Germinal center (tissue), 1 donor: ENCODE results near the gene MARCOL.

ENCODE experiments used
- DNase-seq: peaks from one replicate; pipeline ENCODE4 v3.0.0; 2012; ENCODE audit warnings: mixed read lengths, low spot score

Gene MARCOL

GRCh38 chr5:148238418-148238794, at the start of gene MARCOL:
TSS of gene MARCOL (plus strand) at chr5:148238525. CDS start at chr5:148238598, 73 bp downstream.
- DNase-seq, result no peak

DNA sequence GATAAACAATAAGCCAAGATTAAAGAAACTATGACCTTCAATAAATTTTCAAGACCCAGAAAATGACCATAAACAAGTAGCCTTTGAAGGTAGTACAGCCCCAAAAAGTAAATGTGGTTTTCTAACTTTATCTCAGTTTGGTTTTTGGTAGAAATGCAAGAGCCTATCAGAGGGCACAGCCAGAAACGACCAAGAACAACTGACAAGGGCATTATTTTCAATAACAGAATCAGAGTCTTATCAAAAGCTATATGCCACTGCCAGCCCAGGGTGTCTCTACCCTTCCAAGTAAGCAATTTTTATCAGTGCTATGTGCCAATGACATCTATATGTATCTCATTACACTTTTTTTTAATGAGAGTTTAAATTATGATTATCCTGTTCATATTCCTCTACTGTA, 47.3 kb upstream of the MARCOL start:
- no peak for DNase-seq

DNA sequence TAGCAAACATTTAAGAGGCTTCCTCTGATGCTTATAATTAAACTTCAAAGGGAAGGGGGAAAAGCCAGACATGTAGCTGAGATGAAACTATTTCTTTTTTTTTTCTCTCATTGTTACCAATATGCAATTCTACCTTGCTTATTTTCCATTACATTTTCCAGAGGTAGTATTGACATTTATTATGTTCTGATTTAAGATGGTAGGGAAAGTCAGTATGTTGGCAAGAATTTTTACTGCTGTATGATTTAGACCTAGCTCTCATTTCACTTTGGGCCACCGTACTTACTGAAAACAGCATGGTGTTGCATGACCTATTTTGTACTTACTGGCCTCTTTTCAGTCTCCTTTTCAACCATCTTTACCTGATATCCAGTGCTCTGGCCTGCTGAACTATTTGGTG, 45.1 kb upstream of the MARCOL start:
- no peak for DNase-seq

DNA sequence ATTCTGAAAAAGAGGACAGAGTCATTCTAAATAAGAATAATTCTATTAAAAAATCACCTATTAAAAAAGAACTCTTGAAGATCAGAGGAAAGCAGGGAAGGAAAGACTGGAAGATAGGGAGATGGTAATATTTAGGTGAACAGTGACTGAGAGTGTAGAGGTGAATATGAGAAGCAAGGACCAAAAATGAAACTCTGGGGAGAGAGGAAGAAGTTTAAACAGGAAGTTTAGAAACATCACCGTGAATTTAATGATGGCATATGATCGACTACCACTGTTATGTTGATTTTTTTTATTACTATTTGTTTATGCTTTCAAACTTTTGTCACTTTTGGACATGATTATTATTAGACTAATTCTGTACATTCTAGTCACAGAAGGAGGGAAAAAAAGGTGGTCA, 37.2 kb upstream of the MARCOL start:
- DNase-seq, result no peak

DNA sequence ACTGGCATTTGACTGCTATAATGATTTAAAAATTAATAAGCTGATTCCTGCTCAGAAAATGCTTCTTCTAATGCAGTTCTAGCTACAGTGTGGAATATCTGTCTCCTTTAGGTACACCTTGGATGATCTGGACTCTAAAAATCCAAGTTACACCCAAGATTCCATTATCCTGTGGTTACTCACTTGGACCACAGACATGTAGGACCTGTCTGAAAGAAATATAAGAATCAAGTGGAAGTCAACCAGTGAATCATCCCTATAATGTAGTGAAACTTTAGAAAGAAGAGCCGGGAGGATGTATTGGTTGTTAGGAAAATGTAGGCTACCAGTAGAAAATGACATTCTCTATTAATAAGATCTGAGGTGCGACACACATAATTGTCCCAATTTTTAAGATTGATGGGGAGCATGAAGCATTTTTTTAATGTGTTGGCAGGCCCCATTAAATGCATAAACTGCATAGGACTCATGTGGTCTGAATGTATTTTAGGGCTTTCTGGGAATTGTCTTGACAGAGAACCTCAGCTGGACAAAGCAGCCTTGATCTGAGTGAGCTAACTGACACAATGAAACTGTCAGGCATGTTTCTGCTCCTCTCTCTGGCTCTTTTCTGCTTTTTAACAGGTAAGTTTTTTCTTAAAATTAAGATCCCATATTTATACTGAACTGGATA, 35.7 kb upstream of the MARCOL start, which contains the start of gene SPINK6:
Gene SPINK6 (plus strand): TSS at position 512 of the 673 bp plus-strand sequence. CDS start 55 bp downstream, at position 567.
- DNase-seq, result no peak

DNA sequence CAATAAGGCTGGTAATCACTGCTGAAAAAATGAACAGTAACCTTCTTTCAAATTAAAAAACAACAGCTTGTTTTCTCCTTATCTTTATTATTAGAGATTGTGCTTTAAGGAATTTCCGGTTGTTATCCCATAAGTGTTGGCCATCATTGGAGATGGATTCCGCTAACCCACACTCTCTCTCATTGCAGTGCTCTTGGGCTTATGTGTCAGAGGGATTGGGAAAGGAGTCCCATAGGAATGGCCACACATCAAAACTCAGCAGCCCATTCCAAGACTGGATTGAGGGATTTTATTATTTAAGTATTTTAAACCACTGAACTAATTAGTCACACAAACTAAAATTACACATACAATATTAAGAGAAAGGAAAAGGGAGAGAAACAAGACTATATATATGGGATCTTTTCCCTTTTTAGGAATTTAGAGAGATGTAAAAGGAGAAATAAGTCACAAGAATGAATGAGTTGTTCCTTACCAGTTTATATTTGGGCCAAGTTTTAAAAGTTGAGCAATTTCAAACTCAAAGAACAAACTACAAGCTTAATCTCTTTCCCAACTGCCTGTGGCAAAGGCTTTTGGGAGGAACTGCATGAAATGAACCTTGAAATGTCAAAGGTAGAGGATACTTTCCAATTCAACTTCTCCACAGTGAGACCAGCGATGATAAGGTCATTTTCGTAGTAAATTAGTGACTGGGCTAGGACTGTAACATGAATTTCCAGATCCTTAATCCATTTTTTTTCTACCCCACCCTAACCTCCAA, 33.1 kb upstream of the MARCOL start:
- no peak for DNase-seq

GRCh38 chr5:148205865-148206264, 32.5 kb upstream of the MARCOL start:
- DNase-seq, result no peak

DNA sequence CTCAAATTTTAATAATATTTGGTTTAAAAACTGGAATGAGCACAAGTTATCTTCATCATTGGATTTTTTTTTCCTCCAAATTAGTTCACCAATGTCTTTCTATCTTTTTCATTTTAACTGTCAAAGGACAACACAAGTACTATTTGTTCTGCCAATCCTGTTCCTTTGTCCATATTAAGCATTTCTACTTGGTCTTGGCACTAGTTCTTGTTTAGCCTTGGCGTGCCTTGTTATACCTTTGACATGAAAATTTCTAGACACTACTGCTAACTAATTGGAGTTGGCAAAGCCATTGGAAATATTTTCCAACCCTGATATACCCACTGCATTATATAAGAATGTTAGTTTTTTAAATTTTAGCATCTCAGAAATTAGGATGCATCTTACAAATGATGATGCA, 31.7 kb upstream of the MARCOL start:
- no peak for DNase-seq

DNA sequence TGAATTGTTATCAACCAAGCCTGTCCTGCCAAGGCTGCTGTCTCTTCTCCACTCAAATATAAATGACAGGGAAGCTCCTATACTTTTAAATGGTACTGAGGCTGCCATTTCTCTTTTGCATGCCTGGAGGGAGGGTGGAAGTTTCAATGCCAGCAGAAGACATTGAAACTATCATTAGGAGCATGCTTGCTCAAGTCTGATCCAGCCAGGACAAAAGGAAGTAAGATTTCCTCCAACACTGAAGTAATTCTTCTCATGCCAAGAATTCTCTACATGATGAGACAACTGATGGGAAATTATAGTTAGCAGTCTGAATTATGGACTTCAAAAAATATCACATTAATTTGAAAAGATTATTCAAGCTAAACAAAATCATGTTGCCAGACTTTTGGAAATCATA, 30.1 kb upstream of the MARCOL start:
- DNase-seq, result no peak

- no peak for DNase-seq
These were observed 29.1 kb upstream of the MARCOL start for GRCh38 chr5:148209151-148209770.

DNA sequence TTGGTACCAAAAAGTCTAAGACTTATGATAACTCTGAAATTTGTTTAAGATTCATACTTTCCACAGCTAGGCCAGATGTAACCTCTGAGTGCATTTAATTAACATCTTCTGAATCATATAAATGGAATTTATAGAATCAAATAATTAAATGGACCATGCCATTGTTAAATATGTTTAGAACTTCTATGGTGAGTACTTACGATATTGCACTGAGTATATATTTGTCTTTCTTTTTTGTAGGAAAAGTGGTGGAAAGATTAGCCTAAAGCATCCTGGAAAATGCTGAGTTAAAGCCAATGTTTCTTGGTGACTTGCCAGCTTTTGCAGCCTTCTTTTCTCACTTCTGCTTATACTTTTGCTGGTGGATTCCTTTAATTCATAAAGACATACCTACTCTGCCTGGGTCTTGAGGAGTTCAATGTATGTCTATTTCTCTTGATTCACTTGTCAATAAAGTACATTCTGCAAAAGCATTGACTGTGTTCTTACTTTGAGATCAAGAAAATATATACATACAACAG, 23.6 kb upstream of the MARCOL start:
- no peak for DNase-seq

DNA sequence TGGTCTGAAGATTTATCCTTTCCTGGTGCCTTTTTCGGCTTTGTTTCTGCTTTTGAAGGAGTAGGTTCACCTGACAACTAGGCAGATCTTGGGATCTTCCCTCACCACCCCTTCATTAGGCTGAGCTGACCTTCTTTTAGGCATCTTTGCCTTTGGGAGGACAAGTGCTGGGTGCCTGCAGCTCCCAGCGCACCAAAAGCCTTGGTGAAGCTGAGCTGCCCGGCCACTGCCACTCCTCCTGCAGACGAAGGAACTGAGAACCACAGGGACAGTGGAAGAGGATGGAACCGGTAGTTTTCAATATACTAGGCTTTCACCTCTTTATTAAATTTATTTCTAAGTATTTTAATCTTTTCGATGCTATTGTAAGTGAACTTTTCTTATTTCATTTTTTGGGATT, 16.8 kb upstream of the MARCOL start:
- no peak for DNase-seq

- no peak for DNase-seq
These were observed 14.1 kb upstream of the MARCOL start for GRCh38 chr5:148224117-148224742.

DNA sequence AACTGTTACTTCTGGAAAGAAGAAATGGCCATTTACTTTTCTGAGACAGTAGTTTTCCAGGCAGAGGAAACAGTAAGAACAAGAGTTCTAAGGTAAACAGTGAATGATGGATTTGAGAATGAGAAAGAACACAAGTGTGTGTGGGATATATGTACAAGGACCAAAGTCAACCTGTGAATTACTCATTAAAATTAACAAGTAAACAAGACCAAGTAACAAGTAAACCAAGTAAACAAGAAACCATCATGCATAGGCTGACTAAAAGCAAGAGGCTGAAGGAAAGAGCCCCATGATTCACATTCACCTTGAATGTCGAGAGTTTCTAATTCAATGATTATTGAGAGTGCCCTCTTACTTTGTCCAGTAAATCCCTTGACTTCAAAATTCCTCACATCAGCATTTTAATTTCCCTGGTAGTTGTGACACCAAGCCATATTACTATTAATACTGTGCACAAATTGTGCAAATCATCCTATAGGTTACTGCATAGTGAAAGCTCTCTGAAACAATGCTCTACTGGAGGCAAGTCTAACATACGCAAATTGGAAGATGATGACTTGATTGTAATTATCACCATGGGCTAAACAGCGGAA, 9.8 kb upstream of the MARCOL start:
- no peak for DNase-seq

DNA sequence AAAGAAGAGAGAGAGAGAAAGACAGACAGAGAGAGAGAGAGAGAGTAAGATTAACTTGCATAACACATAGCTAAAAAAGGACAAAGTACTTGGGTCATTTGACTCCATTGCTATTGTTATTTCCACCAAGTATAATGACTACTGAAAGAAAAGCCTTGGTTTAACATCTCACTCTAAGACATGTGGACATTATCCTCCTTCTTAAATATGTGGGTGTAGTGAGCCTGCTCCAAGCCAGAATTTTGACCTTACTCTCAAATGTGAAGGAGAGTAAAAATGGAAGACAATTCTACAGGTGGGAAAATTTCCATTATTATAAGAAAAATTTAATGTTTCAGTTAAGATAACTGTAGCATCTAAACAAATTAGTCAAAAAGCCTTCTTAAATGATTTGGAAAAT, 8.5 kb upstream of the MARCOL start:
- no peak for DNase-seq

DNA sequence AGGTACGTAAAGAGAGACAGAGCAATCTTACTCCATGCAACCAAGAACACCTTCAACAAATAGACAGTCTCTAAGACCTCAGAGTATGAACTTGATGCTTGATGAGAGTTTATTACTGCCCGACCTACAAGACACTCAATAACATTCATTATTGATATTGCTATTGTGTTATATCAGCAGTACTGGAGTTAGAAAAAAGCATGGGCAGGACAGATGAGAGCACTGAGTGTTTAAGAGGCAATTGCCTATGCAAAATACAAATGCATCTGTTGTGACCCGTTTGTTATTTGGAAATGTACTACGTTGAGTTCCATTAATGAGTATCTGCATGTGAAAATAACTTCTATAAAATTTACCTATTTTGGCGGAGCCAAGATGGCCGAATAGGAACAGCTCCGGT, 8.1 kb upstream of the MARCOL start:
- no peak for DNase-seq

GRCh38 chr5:148237785-148238417, 424 bp upstream of the MARCOL start:
- no peak for DNase-seq

GRCh38 chr5:148248894-148249293, 10.6 kb downstream of the MARCOL start:
- DNase-seq, result no peak

DNA sequence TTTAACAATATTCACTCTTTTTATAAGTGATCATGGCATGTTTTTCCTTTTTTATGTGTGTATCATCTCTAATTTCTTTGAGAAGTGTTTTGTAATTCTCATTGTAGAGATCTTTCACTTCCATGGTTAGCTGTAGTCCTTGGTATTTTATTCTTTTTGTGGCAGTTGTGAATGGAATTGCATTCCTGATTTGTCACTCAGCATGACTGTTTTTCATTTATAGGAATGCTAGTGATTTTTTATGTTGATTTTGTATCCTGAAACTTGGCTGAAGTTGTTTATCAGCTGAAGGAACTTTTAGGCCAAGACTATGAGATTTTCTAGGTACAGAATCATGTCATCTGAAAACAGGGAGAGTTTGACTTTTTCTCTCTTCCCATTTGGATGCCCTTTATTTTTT, 17.1 kb downstream of the MARCOL start:
- no peak for DNase-seq

DNA sequence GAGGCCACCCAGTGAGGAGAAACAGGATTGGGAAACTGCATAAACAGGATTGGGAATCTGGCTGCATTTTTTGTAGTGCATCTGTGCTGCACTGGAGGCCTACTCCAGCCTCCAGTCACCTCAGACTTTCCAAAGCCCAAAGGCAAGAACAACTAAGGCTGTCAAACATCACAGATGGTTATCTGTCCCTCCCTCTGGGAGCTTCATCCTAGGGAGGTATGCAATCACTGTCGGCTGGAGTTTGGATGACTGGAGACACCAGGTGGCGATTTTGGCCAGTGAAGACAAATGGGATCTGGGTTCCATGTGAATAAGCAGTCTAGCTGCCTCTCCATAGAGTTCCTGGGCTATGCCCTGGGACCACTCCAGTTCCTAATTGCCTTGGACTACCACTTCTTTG, 21.0 kb downstream of the MARCOL start:
- DNase-seq, result no peak

DNA sequence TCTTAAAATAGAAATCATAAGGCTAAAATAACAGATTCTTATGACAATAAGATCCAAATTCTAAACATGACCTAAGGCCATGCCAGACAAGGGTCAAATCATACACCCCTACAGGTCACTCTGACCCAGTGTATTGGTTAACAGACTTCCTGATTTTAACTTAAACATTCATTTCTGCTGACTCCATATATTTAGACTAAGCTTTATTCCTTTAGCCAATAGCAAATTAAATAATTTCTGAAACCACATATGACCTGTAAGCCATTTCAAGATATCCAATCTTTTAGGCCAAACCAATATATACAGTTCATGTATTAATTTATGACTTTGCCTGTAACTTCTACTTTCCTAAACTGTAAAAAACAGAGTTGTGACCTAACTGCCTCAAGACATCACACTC, 22.9 kb downstream of the MARCOL start:
- no peak for DNase-seq

- DNase-seq, result no peak
These were observed 29.6 kb downstream of the MARCOL start for GRCh38 chr5:148267962-148268361.
